GM12892 (cell line): Measurements from ENCODE around the gene IQCC. TPM values are rescaled to one million over a fixed set of nuclear protein-coding genes. Genes with fewer than 3 reads are reported as not detected.
A peak's percentile ranks its signal among the peaks of the same experiment; 100 is the strongest.
"Not testable (repeated sequence)": the region's sequence is repeated elsewhere in the genome, so short reads cannot be mapped to it uniquely, and the experiment has no call there.

Experiments used
- DNase-seq: peaks from one replicate; pipeline ENCODE4 v3.0.0; 2011; ENCODE audit not compliant: insufficient read length
- FAIRE-seq: peaks from 2 replicates; lab custom pipeline; 2011; peaks lifted over from hg19 to GRCh38; lab: Jason Lieb, UNC
- POLR2A ChIP-seq: IDR thresholded peaks from 2 replicates; pipeline ENCODE4 v1.6.1; 2011; ENCODE audit warnings: low read depth, low read length, control low read depth
- POLR2AphosphoS5 ChIP-seq: IDR thresholded peaks from 2 replicates; pipeline ENCODE4 v1.6.1; 2011; ENCODE audit warnings: low read depth, low read length, control low read depth
- TAF1 ChIP-seq: IDR thresholded peaks from 2 replicates; pipeline ENCODE4 v1.6.1; 2011; ENCODE audit warnings: low read depth, mild to moderate bottlenecking, control low read depth, low read length, borderline replicate concordance
- polyA plus RNA-seq: library from polyadenylated mRNA; unstranded; fragments of >200 nt; gene quantifications from one replicate; pipeline ENCODE4 v1.2.1, GENCODE V29; 2012; ENCODE audit warnings: missing spikeins, inconsistent platforms; ENCODE audit not compliant: missing spikeins

The IQCC gene
- polyA plus RNA-seq = 4.7 TPM

DNA sequence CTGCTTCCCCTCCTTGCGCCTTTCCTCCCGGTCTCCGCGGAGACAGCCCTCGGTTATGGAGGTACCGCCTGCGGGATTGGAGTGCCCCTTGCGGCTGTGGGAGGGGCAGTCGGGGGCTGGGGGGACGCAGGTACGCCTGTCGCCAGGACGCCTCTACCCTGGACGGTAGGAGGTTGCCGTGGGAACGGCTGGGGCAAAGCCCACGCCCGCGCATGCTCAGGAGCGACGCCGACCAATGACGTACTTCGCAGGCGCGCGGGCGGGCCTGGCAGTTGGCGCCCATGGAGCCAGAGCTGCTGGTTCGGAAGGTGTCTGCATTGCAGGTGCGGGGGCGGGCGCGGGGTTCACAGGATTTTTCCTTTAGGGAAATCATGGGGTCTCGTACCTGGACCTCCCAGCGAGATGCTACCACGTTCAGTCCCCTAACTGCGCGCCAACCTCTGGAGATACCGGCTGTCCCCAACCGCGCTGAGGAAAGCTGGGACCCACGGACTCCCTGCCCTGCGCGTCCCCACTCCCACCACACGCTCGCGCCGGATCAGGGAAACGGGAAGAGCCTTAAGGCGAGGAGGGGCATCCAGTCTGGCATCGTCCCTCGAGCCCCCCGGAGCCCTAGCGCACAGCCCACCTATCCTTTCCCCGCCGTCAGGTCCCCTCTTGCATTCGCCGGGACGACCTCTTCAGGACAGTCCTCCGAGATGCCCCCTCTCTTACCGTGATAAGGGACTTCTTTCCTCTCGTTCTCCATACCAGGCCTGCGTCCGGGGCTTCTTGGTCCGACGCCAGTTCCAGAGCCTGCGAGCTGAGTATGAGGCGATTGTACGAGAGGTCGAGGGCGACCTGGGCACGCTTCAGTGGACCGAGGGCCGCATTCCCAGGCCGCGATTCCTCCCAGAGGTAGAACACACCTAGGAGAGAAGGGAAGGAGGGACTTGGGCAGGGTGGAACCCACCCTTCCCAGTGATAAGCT, at the start of gene IQCC:
Gene IQCC (plus strand): TSS at position 271 of the 970 bp plus-strand sequence. CDS start 11 bp downstream, at position 282.
- TF ChIP-seq TAF1 (no peak), POLR2AphosphoS5 (peak; percentile 81), POLR2A (peak; percentile 77; the same call in 1 of the 2 replicates)
- peak; percentile 95 for DNase-seq
- FAIRE-seq = peak; percentile 97

DNA sequence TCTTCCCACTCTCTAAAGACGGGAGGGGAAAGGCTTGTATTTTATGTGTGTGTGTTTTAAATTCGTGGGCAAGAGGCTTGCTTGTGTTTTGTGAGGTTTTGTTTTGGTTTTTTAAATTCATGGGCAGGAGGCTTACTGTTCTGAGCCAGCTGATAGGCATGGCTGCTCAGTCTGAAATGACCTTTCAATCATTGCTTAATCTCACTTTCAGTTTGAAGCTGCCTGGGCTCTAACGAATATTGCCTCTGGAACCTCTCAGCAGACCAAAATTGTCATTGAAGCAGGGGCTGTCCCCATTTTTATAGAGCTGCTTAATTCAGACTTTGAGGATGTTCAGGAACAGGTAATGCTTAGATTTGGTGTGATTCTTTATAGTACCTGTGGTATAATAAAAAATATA, 46.3 kb upstream of the IQCC start:
- TF ChIP-seq TAF1 (no peak), POLR2AphosphoS5 (no peak)
- FAIRE-seq (no peak), DNase-seq (no peak)

DNA sequence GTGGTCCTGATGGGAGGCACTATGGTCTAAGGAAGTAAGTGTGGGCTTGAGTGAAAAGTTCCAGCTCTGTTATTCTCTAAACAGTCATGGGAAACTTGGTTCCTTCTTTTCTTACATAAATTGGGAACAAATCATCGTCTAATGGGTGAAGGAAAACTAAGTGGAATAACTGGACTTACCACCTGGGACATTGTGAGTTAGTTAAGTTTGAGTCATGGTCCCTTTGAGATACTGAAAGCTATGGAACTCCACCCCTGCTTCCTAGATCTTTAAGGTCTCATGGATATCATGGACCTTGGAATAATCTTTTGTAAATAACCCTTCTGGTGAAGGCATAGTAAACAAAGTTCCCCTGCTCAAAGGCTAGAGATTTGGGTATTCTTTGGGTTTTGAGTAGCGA, 42.1 kb upstream of the IQCC start:
- TF ChIP-seq POLR2AphosphoS5 (no peak), TAF1 (no peak), POLR2A (no peak)
- FAIRE-seq = no peak
- no peak for DNase-seq

DNA sequence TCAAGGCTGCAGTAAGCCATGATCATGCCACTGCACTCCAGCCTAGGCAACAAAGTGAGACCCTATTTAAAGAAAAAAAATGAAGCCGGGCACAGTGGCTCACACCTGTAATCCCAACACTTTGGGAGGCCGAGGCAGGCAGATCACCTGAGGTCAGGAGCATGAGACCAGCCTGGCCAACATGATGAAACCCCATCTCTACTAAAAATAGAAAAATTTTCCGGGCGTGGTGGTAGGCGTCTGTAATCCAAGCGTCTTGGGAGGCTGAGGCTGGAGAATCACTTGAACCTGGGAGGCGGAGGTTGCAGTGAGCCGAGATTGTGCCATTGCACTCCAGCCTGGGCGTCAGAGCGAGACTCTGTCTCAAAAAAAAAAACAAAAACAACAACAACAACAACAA, 39.8 kb upstream of the IQCC start:
- DNase-seq, FAIRE-seq: not testable (repeated sequence)

DNA sequence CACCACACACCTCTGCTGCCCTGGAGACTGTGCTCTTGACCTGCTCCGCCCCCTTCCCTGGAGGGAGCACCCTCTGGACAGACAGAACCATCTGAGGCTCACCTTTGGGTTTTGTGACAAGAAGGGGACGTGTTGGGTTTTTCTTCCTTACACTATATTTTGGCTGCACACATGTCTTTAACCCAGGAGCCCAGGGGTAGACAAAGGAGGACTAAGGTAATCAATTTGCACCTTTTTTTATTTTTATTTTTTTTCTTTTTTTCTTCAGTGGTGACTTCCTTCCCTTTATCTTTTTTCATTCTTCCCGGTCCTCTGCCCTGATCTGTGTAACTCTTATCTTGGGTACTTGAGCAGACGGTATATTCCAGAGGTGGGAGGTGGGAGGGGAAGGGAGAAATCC, 34.5 kb upstream of the IQCC start:
- FAIRE-seq (no peak), DNase-seq (no peak)
- TF ChIP-seq POLR2AphosphoS5 (no peak), POLR2A (no peak), TAF1 (no peak)

DNA sequence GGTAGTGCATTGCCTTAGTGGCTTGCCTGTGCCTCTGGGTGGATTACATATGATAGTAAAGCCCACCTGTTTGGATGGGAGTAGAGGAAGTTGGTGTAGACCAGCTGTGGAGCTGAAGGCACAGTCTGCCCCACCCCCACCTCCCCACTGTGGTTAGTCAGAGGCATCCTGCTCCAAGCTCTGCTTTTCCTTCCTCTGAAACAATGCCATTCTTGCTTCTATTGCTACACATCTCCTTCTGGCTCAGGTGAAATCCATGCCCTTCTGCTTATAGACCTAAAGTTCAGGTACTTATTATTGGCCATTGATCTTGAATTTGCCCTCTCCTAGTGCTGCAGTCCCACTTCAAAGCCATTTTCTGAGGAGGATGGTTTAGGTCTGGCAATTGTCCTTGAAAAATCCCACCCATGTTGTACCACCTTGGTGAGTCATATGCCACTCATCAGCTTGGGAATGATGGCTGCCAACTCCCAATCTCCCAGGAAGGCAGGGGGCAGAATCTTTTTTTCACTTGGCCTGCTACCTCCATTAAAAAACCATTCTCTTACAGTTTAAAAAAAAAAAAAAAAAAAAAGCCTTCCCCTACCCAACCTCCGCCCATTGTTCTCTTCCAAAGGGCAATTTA, 32.7 kb upstream of the IQCC start:
- TF ChIP-seq POLR2AphosphoS5 = no peak
- TF ChIP-seq TAF1 = no peak
- TF ChIP-seq POLR2A = no peak
- no peak for FAIRE-seq
- DNase-seq = no peak

DNA sequence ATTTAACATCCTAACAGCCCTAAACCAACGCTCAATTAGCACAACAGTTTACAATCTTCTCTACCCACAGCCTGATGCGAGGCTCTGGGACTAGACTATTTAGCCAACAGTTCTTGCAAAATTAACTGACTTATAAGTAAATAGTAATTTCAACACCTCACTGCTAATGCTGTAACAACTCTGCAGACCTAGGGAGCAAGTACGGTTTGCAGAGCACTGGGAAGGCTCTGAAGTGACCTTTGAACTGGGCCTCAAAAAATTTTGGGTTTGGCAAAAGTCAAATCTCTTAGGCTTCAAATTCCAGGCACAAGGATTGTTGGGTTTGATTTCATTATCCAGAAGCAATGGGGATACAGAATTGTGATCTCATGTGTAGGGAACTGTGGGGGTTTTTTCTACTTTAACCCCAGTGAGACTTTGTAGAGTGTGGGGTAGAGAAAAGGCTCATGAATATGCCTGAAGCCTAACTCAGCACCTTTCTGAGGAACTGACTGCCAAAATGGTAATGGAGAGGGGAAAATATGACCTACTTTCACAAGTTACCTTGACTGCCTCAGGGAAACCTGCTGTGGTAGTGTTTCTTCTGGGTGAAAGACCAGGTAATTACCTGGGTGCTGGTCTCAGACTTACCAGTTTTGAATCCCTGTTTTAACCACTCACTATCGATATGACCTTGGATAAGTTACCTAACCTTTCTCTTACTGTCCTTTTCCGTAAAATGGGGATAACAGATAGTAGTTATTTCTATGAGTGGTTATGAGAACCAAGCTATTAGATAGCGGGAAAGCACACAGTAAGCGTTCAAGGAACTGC, 26.9 kb upstream of the IQCC start:
- DNase-seq (no peak), FAIRE-seq (no peak)
- TF ChIP-seq TAF1 = no peak
- TF ChIP-seq POLR2A = no peak
- no peak for TF ChIP-seq POLR2AphosphoS5

DNA sequence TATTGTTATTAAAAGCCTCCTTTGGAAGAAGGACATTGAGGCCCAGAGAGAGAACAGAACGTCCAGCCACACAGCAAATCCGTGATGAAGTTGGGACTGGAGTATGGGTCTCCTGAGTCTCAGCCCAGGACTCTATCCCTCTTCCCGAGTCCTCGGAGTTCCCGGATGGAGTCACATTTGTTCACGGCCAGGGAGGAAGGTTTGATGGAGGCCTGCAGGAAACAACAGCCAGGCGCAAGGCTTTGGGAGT, 26.4 kb upstream of the IQCC start:
- TF ChIP-seq TAF1 (no peak), POLR2AphosphoS5 (no peak), POLR2A (no peak)
- FAIRE-seq (no peak), DNase-seq (no peak)

DNA sequence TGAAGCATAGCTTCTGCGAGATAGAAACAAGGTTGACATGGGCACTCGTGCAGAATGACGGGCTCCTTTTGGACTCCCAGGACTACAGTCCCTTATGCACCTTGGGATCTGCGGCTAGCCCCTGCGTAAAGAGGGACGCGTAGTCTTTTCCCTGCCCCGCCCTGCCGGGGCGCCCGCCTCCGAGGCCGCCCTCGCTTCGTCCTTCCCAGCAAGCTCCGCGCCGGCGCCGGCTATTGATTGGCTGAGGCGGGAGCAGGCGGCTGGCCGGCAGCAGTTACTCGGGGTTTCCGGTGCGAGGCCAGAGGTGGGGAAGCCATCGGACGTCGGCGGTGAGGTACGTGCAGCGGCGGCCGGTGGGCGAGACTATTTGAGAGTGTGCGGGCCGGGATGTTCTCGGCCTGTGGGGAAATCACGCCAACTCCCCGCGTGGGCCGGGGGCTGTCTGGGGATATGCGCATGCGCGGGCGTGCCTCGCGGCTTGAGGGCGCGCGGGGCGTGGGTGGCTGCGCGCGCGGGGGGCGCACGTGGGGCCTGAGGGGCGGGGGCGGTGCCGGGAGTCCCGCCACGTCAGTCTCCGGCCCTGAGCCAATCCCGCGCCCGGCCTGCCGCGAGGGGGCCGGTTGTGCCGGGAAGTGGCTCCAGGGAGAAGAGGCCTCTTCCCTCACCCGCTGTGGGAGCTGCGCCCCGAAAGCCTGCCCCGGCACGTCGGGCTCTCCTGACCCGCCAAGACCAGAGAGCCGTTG, 25.9 kb upstream of the IQCC start, which contains the start of gene TXLNA:
Gene TXLNA (plus strand): TSS at position 233 of the 743 bp plus-strand sequence. CDS start 671 bp downstream, outside the sequence.
- peak; percentile 95 for DNase-seq
- TF ChIP-seq POLR2A (peak; percentile 96), TAF1 (peak; percentile 28; the same call in 1 of the 2 replicates), POLR2AphosphoS5 (peak; percentile 90)
- peak; percentile 90 for FAIRE-seq

DNA sequence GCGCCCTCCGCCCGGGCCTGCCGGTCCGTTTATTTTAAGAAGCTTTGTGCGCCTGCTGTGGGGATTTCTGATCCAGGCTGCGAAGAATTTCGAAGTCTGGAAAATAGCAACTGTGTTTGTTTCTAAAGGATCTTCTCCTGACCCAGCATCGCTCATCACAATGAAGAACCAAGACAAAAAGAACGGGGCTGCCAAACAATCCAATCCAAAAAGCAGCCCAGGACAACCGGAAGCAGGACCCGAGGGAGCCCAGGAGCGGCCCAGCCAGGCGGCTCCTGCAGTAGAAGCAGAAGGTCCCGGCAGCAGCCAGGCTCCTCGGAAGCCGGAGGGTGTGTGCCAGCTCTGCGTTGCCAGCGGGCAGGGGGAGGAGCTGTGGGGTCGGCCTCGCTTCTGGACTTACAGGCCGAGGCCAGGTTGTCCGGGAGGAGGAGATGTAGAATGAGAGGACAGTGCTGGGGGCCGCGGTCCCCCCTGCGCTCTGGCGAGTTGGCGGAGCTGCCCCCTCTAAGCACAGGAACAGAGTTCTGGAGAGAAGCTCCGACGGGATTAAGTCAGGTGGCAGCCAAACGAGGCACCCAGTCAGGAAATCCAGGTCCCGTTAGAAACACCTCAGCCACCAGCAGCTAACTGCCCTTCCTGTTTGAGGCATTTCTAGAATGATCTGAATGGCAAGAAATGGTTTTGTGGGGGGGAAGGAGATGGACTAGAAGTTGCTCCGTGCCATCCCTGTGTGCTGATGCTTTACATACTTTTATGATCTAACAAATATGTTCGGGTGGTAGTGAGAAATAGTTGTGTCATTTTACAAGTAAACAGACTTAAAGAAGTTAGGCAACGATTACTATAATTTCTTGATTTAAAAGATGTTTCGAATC, 25.0 kb upstream of the IQCC start:
- DNase-seq (peak; percentile 46), FAIRE-seq (no peak)
- TF ChIP-seq POLR2A (no peak), POLR2AphosphoS5 (no peak), TAF1 (no peak)
